ENCODE results near the gene GAD1.
A peak's percentile ranks its signal among the peaks of the same experiment; 100 is the strongest.

The GAD1 gene

GRCh38 chr2:170846314-170846713, 29.6 kb downstream of the GAD1 start:
- no peak for DNase-seq (ENCODE audit: low spot score)

- DNase-seq (ENCODE audit: low spot score), result no peak
Observed at GRCh38 chr2:170847716-170848115, 31.0 kb downstream of the GAD1 start.

- DNase-seq (ENCODE audit: low spot score), result no peak
Observed at GRCh38 chr2:170848587-170848986, 31.9 kb downstream of the GAD1 start.

GRCh38 chr2:170850251-170850650, 33.6 kb downstream of the GAD1 start:
- DNase-seq (ENCODE audit: low spot score), result no peak

GRCh38 chr2:170851635-170852034, 34.9 kb downstream of the GAD1 start:
- DNase-seq (ENCODE audit: low spot score), result no peak

- no peak for DNase-seq (ENCODE audit: low spot score)
Observed at GRCh38 chr2:170856066-170856465, 39.4 kb downstream of the GAD1 start.

GRCh38 chr2:170862286-170862902, 45.7 kb downstream of the GAD1 start:
- no peak for DNase-seq (ENCODE audit: low spot score)

- no peak for DNase-seq (ENCODE audit: low spot score)
Observed at GRCh38 chr2:170863087-170863486, 46.4 kb downstream of the GAD1 start.

- no peak for DNase-seq (ENCODE audit: low spot score)
Observed at GRCh38 chr2:170869036-170869435, 52.3 kb downstream of the GAD1 start.

- DNase-seq (ENCODE audit: low spot score), result no peak
Observed at GRCh38 chr2:170869461-170869860, 52.8 kb downstream of the GAD1 start.

- peak; percentile 90 for DNase-seq (ENCODE audit: low spot score)
Observed at GRCh38 chr2:170873035-170873692, 56.5 kb downstream of the GAD1 start.

GRCh38 chr2:170878066-170878465, 61.4 kb downstream of the GAD1 start:
- DNase-seq (ENCODE audit: low spot score), result no peak

GRCh38 chr2:170878505-170878904, 61.8 kb downstream of the GAD1 start:
- peak; percentile 40 for DNase-seq (ENCODE audit: low spot score)

GRCh38 chr2:170881840-170882239, 65.2 kb downstream of the GAD1 start:
- DNase-seq (ENCODE audit: low spot score), result no peak

- no peak for DNase-seq (ENCODE audit: low spot score)
Observed at GRCh38 chr2:170882758-170883157, 66.1 kb downstream of the GAD1 start.

GRCh38 chr2:170883683-170884082, 67.0 kb downstream of the GAD1 start:
- DNase-seq (ENCODE audit: low spot score), result no peak

- DNase-seq (ENCODE audit: low spot score), result no peak
Observed at GRCh38 chr2:170885130-170885791, 68.6 kb downstream of the GAD1 start.

- peak; percentile 85 for DNase-seq (ENCODE audit: low spot score)
Observed at GRCh38 chr2:170886386-170886785, 69.7 kb downstream of the GAD1 start.

- no peak for DNase-seq (ENCODE audit: low spot score)
Observed at GRCh38 chr2:170887496-170887895, 70.8 kb downstream of the GAD1 start.

GRCh38 chr2:170887896-170888295, 71.2 kb downstream of the GAD1 start:
- peak; percentile 45 for DNase-seq (ENCODE audit: low spot score)

- no peak for DNase-seq (ENCODE audit: low spot score)
Observed at GRCh38 chr2:170891893-170892292, 75.2 kb downstream of the GAD1 start.

GRCh38 chr2:170892391-170892951, 75.8 kb downstream of the GAD1 start:
- DNase-seq (ENCODE audit: low spot score), result no peak

Data from COLO829 (cell line).